GM12892 (cell line): ENCODE measurements around the gene INPP4A.

Experiments
- POLR2A ChIP-seq: IDR thresholded peaks from 2 replicates; pipeline ENCODE4 v1.6.1; 2011; ENCODE audit warnings: low read depth, low read length, control low read depth
- POLR2AphosphoS5 ChIP-seq: IDR thresholded peaks from 2 replicates; pipeline ENCODE4 v1.6.1; 2011; ENCODE audit warnings: low read depth, low read length, control low read depth

- no peak for TF ChIP-seq POLR2A
- no peak for TF ChIP-seq POLR2AphosphoS5
These were observed 76.6 kb downstream of the INPP4A start for GRCh38 chr2:98521266-98521665.
